Stimulated activated CD8-positive, alpha-beta memory T cell treated with anti-CD3 and anti-CD28 coated beads, Interleukin-15, amount 100 ng/mL, for 1 hour (primary cell): Measurements from ENCODE around the gene WHAMM.
"Not testable (repeated sequence)": the region's sequence is repeated elsewhere in the genome, so short reads cannot be mapped to it uniquely, and the experiment has no call there.

Experiments used
- DNase-seq: peaks from one replicate; pipeline ENCODE4 v3.0.0-alpha.2; 2020; ENCODE audit warnings: low read depth

Gene WHAMM

DNA sequence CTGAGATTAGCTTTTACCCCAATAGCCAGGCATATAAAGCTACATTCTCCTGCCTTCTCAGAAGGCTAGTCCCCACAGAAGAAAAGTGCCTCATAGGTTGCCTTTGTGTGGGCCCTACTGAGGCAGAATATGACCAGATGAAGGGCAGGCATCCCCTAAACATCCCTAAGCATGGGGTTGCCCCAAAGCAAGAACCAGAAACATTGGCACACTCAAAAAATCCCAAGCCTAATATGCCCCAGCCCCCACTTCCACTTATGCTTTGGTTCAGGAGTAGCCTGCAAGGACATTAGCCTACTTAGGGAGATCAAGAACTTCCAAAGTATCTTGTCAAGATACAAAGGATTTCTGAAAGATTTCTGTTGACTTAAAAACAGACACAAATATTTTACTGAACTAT, 29.7 kb downstream of the WHAMM start:
- no peak for DNase-seq

DNA sequence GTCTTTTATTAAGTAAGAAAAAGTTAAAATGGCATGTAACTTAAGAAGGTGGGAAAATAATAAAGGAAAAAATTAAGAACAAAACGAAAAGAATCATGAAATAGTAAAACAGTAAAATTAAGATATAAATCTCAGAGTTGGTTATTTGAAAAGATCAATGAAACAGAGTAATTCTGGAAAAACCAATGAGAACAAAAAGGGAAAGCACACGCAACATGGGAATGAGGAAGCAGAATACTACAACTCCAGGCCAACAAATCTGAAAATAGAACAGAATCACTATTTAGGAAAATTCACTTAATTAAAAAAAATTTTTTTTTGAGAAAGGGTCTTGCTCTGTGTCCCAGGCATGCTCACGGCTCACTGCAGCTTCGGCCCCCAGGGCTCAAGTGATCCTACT, 30.7 kb downstream of the WHAMM start:
- DNase-seq, result no peak

DNA sequence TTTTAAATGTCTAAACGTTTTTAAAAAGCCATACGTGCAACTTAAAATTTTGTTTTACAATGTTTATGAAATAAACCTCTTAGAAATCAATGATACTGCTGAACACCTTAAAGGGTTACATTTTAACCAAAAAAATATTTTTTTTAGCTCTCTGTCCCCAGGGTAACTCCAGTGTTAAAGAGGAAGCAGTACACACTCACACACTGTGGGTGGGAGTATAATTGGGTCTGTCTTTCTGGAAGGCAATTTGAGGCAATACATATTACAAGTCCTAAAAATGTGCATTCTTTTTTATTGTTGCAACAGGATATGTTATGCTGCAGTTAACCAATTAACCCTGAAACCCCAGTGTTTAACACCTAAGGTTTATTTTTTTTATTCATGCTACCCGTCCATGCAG, 34.1 kb downstream of the WHAMM start:
- no peak for DNase-seq

GRCh38 chr15:82845686-82846085, 36.3 kb downstream of the WHAMM start:
- no peak for DNase-seq

DNA sequence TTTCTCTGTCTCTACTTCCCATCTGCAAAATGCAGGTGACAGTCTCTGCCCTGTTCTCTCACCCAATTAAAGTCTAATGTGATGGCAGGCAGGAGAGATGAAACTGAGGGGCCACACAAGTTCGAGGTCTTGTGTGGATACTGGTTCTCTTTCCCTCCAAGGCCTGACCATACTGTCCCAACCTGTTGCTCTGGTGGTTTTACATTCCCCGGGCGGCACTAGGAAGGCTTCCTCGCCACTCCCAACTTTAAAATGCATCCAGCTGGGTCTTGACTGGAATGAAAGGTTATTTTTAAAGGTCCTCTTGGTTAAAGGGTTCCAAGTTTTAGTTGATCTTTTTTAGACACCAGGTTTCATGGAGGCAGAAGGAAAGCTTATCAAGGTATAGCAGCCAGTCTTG, 37.2 kb downstream of the WHAMM start:
- no peak for DNase-seq

DNA sequence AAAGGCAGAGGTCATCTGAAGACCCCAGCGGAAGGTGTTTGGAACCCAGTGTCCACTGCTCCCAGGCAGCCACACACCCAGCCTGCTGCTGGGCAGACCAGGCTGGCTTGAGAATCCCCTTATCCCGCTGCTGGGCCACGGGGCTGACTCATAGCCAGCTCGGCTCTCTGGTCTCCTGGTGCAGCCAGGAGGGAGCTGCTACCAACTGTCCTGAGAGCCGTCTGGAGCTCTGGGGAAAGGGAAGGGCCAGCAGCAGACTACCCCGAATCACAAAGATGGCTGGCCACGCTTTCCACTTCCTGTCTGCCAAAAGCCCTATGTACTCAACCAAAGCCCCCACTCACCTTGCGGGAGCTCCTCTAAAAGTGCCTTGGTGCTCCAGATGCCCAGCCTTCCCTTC, 38.3 kb downstream of the WHAMM start:
- DNase-seq, result no peak

- no peak for DNase-seq
These were observed 39.0 kb downstream of the WHAMM start for GRCh38 chr15:82848241-82848993.

- no peak for DNase-seq
These were observed 40.4 kb downstream of the WHAMM start for GRCh38 chr15:82849556-82850512.

- DNase-seq, result no peak
These were observed 41.3 kb downstream of the WHAMM start for GRCh38 chr15:82850731-82851130.

- DNase-seq, result no peak
These were observed 42.0 kb downstream of the WHAMM start for GRCh38 chr15:82851306-82851850.

GRCh38 chr15:82851981-82852511, 42.6 kb downstream of the WHAMM start:
- DNase-seq, result no peak

DNA sequence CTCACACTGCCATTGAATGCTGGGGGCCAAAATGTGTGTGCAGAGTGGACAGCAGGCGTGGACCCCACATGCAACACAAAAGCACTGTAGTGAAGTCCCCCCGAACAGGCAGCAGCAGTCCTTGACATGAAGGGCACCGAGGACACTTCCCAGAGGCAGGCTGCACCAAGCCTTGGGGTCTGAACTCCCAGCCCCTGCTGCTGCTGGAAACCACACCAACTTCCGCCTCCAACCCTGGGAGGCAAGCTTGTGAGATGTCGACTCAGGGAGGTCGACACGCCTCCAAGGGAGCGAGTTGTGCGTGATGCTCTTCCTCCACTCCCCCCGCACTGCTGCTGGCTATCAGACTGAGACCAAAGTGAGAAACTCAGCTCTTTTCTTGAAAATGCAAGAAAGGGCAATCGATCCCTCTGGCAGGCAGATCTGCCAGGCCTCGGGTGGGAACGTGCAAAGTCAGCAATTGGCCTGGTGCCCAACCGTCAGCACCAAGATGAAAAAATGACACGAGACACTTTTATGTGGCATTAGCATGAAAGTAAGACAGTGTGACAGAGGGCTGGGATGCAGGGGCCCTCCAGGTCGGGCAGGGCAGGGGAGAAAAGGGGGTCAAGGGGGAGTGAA, 43.6 kb downstream of the WHAMM start:
- DNase-seq, result no peak

GRCh38 chr15:82854554-82854953, 45.1 kb downstream of the WHAMM start:
- no peak for DNase-seq

DNA sequence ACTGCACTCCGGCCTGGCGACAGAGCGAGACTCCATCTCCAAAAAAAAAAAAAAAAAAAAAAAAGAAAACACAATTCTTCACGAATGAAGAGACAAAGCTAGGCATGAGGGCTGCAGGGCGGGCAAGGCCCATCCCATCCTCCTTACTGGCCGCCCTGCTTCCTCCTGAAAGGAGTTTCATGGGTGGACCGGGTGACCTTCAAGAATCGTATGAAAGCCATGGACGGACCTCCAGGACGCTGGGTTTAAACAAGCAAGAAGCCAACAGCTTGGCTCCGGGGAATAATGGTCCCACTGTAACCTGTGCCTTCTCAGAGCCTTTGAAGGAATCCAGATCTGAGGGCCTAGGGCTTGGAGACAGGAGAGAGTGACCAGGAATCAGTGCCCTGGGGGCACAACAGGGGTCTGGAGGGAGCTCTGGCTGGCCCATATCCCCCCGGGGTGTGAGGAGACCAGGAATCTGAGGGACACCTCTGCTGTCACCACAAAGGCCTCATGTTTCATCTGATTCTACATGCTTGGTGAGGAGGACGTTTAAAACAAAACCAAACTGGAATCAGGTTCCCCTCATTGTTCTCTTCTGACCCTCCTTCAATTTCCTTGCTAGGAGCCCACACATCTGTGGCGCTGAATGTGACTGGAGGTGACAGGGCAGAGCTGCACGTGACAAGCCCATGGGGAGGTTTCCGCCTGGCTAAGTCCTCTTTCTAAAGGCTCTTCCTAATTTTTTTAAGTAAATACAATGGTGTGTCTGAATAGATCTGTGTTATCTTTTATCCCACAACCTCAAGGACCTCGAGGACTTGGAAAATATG, 46.1 kb downstream of the WHAMM start:
- no peak for DNase-seq

GRCh38 chr15:82856397-82857170, 47.2 kb downstream of the WHAMM start:
- no peak for DNase-seq

DNA sequence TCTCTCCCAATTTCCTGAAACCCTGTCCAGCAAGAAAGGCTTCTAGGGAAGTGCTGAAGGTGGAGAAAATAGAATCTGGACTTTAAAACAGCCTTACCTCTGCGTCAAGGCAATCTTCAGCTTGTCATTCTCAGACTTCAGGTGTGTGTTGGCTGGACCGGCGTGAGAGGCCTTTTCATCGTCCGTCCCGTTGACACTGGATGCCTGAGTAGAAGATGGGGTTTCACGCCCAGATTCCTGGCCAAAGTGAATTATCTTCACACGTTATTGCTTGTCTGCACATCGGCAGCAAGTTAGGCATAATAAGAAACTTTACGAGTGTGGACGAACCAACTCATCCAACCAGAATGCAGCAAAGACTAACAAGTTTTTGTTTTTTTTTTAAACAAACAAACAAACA, 49.5 kb downstream of the WHAMM start:
- DNase-seq, result no peak

DNA sequence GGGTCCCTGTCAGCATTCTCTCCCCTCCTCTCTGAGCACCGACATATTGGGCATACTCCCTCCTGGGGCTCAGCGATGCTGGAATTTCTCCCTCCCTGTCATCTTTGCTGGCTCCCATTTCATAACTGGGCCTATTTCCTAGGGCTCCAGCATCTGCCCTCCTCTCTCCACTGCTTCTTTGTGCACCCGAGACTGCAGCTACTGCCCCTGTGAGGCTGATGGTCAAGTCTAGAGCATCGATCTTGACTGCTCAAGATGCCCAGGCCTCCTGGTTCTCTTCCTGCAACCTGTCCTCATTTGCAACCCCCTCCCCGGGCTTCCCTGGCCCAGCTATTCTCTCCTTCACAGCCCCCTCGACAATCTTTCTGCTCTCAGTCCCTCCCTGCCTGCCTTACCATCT, 53.5 kb downstream of the WHAMM start:
- DNase-seq, result no peak

DNA sequence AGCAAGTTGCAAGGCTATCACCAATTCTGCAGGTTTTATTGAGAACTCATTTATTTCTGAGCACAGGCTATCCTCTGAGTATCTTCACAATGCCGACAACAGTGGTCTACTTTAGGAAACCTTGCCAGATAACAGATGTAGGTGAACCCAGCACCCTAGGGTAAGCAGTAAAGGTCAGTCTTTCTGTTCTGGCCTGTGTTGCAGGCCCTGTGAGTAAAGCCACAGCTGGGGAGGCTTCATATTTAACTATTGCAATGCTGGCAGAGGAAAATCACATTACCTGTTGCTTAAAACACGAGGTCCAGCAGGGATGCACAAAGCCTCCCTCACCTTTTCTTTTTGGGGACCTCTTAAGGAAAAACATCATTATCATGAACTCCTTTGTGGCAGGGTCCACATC, 55.5 kb downstream of the WHAMM start:
- no peak for DNase-seq

DNA sequence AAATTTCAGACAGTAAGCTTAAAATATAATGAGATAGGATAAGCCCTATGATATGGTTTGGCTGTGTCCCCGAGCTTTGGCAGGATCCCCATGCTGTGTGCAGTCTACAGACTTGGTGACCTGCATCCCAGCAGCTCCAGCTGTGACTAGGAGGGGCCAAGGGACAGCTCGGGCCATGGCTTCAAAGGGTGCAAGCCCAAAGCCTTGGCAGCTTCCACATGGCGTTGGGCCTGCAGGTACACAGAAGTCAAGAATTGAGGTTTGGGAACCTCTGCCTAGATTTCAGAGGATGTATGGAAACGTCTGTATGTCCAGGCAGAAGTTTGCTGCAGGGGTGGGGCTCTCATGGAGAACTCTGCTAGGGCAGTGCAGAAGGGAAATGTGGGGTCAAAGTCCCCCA, 56.2 kb downstream of the WHAMM start:
- not testable (repeated sequence) for DNase-seq

DNA sequence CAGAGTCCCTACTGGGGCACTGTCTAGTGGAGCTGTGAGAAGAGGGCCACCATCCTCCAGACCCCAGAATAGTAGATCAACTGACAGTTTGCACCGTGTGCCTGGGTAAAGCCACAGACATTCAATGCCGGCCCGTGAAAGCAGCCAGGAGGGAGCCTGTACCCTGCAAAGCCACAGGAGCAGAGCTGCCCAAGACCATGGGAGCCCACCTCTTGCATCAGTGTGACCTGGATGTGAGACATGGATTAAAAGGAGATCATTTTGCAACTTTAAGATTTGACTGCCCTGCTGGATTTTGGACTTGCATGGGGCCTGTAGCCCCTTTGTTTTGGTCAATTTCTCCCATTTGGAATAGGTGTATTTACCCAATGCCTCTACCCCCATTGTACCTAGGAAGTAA, 56.6 kb downstream of the WHAMM start:
- DNase-seq, result not testable (repeated sequence)
